K562 (cell line): ENCODE data around the gene HOTAIR. TPM values are rescaled to one million over a fixed set of nuclear protein-coding genes. Genes with fewer than 3 reads are reported as not detected.

Experiments
- ATAC-seq: fragments of 200-7000 bp; cut with Tn5 transposase; 3 replicates; pipeline ENCODE4 v1.9.1; 2020; ENCODE audit warnings: moderate library complexity
- BruUV-seq: library from RNA; stranded (reverse); fragments of 400-500 nt; replicated peaks from 2 replicates; lab custom pipeline; 2021; lab: Mats Ljungman, UMichigan
- CTCF ChIA-PET: fragments of 300-600 bp; formaldehyde crosslinking; extraction: SDS; loops from one replicate; lab custom pipeline; 2021; ENCODE audit warnings: low intra/inter-chr PET ratio; lab: Yijun Ruan, JAX
- POLR2A ChIA-PET: fragments of 300-600, 350-650 bp; sonication (Branson Sonifier 250); formaldehyde crosslinking; extraction: SDS; loops from one replicate; lab custom pipeline; 2021; ENCODE audit warnings: antibody characterized with exemption, inconsistent platforms; lab: Yijun Ruan, JAX
- DNase-seq, 4 experiments: peaks; one replicate each; pipeline versions ENCODE4 v3.0.0 to v3.0.0-alpha.2; 2011 to 2018; ENCODE audit warnings: low spot score in 3 of 4, mixed read lengths in 3 of 4; ENCODE audit errors: extremely low read depth in 1 of 4
- FAIRE-seq: peaks from 2 replicates; lab custom pipeline; 2011; peaks lifted over from hg19 to GRCh38; lab: Jason Lieb, UNC
- H2AFZ ChIP-seq: 2 replicates; pipeline ENCODE4 v1.6.0; 2011; ENCODE audit warnings: low read depth, low read length, control low read depth, inconsistent platforms
- H3K27ac ChIP-seq: fragments of 200-600 bp; 3 replicates; pipeline ENCODE4 v1.8.0; 2011; ENCODE audit warnings: low read depth, mild to moderate bottlenecking, control low read depth, inconsistent platforms, low read length, moderate library complexity, mixed read lengths; ENCODE audit errors: extremely low read depth
- H3K27me3 ChIP-seq, 2 experiments: fragments of 300-600 bp in 1 of 2; 2 replicates in 1 of 2; 3 replicates in 1 of 2; pipeline versions ENCODE4 v1.6.0 to v1.8.0; 2011; ENCODE audit warnings: inconsistent platforms in 2 of 2, low read length in 2 of 2, mild to moderate bottlenecking in 1 of 2, mixed read lengths in 1 of 2, moderate library complexity in 1 of 2; ENCODE audit not compliant: control insufficient read depth in 2 of 2, insufficient read depth in 2 of 2
- H3K36me3 ChIP-seq: fragments of 300-600 bp; 3 replicates; pipeline ENCODE4 v1.8.0; 2011; ENCODE audit warnings: mild to moderate bottlenecking, low read length, inconsistent platforms; ENCODE audit not compliant: control insufficient read depth, insufficient read depth
- H3K4me1 ChIP-seq, 2 experiments: fragments of 200-600 bp in 1 of 2; replicated peaks in 1 of 2; 2 replicates in 1 of 2; 3 replicates in 1 of 2; pipeline versions ENCODE4 v1.5.1 to v1.8.0; 2011; ENCODE audit warnings: inconsistent platforms in 2 of 2, low read length in 2 of 2, mild to moderate bottlenecking in 1 of 2, mixed read lengths in 1 of 2, moderate library complexity in 1 of 2; ENCODE audit not compliant: control insufficient read depth in 2 of 2, insufficient read depth in 2 of 2
- H3K4me2 ChIP-seq: 2 replicates; pipeline ENCODE4 v1.6.1; 2011; ENCODE audit warnings: low read length, control low read depth, inconsistent platforms, mixed read lengths; ENCODE audit not compliant: insufficient read depth
- H3K4me3 ChIP-seq: fragments of 200-600 bp; sonication (generic), shearing (Covaris generic); 2 replicates; pipeline ENCODE4 v1.5.1; 2016; ENCODE audit warnings: control low read depth, inconsistent platforms
- H3K79me2 ChIP-seq: fragments of 200-600 bp; 3 replicates; pipeline ENCODE4 v1.8.0; 2011; ENCODE audit warnings: low read length, inconsistent platforms; ENCODE audit not compliant: control insufficient read depth, insufficient read depth
- H3K9ac ChIP-seq, 2 experiments: 2 replicates each; pipeline versions ENCODE4 v1.6.0 to v1.6.1; 2011; ENCODE audit warnings: low read depth in 2 of 2, low read length in 2 of 2, control low read depth in 1 of 2, inconsistent platforms in 1 of 2, mild to moderate bottlenecking in 1 of 2, mixed read lengths in 1 of 2; ENCODE audit not compliant: insufficient read depth in 1 of 2
- H3K9me1 ChIP-seq: one replicate; pipeline ENCODE4 v1.6.0; 2011; ENCODE audit warnings: inconsistent platforms, mild to moderate bottlenecking, low read length, moderate library complexity; ENCODE audit not compliant: control insufficient read depth, insufficient read depth
- H3K9me3 ChIP-seq: replicated peaks from 2 replicates; pipeline ENCODE4 v1.5.1; 2011; ENCODE audit warnings: low read depth, low read length, inconsistent platforms; ENCODE audit not compliant: control insufficient read depth, insufficient read depth
- H4K20me1 ChIP-seq: replicated peaks from 2 replicates; pipeline ENCODE4 v1.6.1; 2011; ENCODE audit warnings: low read length, inconsistent platforms, mixed read lengths; ENCODE audit not compliant: control insufficient read depth, insufficient read depth
- BHLHE40 ChIP-seq: IDR thresholded peaks from 2 replicates; pipeline ENCODE4 v1.6.1; 2011; ENCODE audit warnings: low read length, improper control_type of control experiment
- DNMT1 ChIP-seq: fragments of 450-650 bp; IDR thresholded peaks from 2 replicates; pipeline ENCODE4 v1.6.1; 2016; ENCODE audit warnings: antibody characterized with exemption, mild to moderate bottlenecking
- E2F1 ChIP-seq: sonication (generic); formaldehyde crosslinking; IDR thresholded peaks from 2 replicates; pipeline ENCODE4 v1.8.1; 2023; ENCODE audit warnings: mild to moderate bottlenecking, missing genetic modification reagents, moderate library complexity
- ELF1 ChIP-seq: fragments of 200-800 bp; sonication (Bioruptor generic); IDR thresholded peaks from 2 replicates; pipeline ENCODE4 v1.6.1; 2016; ENCODE audit warnings: missing genetic modification characterization, missing compliant biosample characterization
- KAT8 ChIP-seq: fragments of 450-650 bp; IDR thresholded peaks from 2 replicates; pipeline ENCODE4 v1.6.1; 2016; ENCODE audit warnings: low read depth, mild to moderate bottlenecking
- SMARCA4 ChIP-seq: fragments of 450-650 bp; IDR thresholded peaks from 2 replicates; pipeline ENCODE4 v1.6.1; 2016
- SPI1 ChIP-seq: IDR thresholded peaks from 2 replicates; pipeline ENCODE4 v1.6.1; 2011; ENCODE audit warnings: low read depth, low read length, control low read depth, borderline replicate concordance
- STAT5B ChIP-seq: fragments of 250-450 bp; sonication (Bioruptor Pico); IDR thresholded peaks from 2 replicates; pipeline ENCODE4 v1.8.0; 2021; ENCODE audit warnings: mild to moderate bottlenecking, inconsistent platforms
- ZKSCAN3 ChIP-seq: fragments of 250-450 bp; sonication (Bioruptor Pico); IDR thresholded peaks from 2 replicates; pipeline ENCODE4 v1.4.0; 2020
- ZNF609 ChIP-seq: sonication (generic); formaldehyde crosslinking; IDR thresholded peaks from 2 replicates; pipeline ENCODE4 v1.8.1; 2023; ENCODE audit warnings: missing genetic modification reagents, mild to moderate bottlenecking, borderline replicate concordance
- ZNF740 ChIP-seq, 3 experiments: fragments of 200-800 bp in 1 of 3; sonication (Bioruptor generic) in 1 of 3; sonication (generic) in 1 of 3; formaldehyde crosslinking in 1 of 3; IDR thresholded peaks; 2 replicates each; pipeline versions ENCODE4 v1.6.1 to v1.8.0; 2016 to 2022; ENCODE audit warnings: mild to moderate bottlenecking in 2 of 3, missing compliant biosample characterization in 2 of 3, missing genetic modification characterization in 2 of 3, missing genetic modification reagents in 1 of 3
- WGBS: fragments of 100-300 bp; shearing (Covaris generic); methylation state at CpG from one replicate; pipeline ENCODE4 v1.1.6; 2016; ENCODE audit warnings: low coverage, mixed read lengths; ENCODE audit not compliant: insufficient coverage; ENCODE audit errors: missing lambda C conversion rate; 5-methylcytosine and 5-hydroxymethylcytosine counted together
- in situ Hi-C: fragments of 300-500 bp; cut with MboI; formaldehyde crosslinking; loops from 4 replicates; pipeline ENCODE4 v1.15.0; 2018; ENCODE audit warnings: inconsistent platforms, mixed read lengths
- intact Hi-C: fragments of 100-400 bp; cut with micrococcal nuclease; formaldehyde crosslinking; loops from 2 replicates; pipeline ENCODE4 v1.14.2; 2022
- polyA plus RNA-seq, 8 experiments: library from polyadenylated mRNA; depleted of rRNA in 4 of 8; stranded (reverse) in 5 of 8; unstranded in 3 of 8; fragments of >200 nt; fragmentation: Nextera tagmentation in 2 of 8; fragmentation: Illumina TruSeq in 1 of 8; extraction: Ambion mirVana in 2 of 8; extraction: Trizol in 1 of 8; gene quantifications; 2 replicates each; pipeline versions ENCODE4 v1.2.1 to v1.2.3, GENCODE V29; 2011 to 2014; ENCODE audit warnings: inconsistent platforms in 1 of 8, missing spikeins in 1 of 8
- total RNA-seq, 7 experiments: library from RNA; depleted of rRNA in 6 of 7; stranded (reverse); fragments of >200 nt in 6 of 7; fragmentation: Illumina TruSeq in 2 of 7; extraction: Trizol in 2 of 7; gene quantifications; 2 replicates each; pipeline versions ENCODE4 v1.2.1 to v1.2.3, GENCODE V29; 2011 to 2021; ENCODE audit warnings: low replicate concordance in 1 of 7

Gene HOTAIR
- total and polyA plus RNA-seq, 9 of the 15 experiments (the other 6 are each of a cell fraction or from before 2014, with no cell fraction given): 0.04 TPM; not detected in 8

- H3K79me2 ChIP-seq: no peaks in the 10 kb centered on the region
- 0 out of 3 replicates have a peak, but pooled peaks have one; percentile 21 for ATAC-seq
- WGBS: 9% methylated on average over 10 of the region's 11 CpGs
- POLR2A ChIA-PET: interaction anchor here (0.5 to 1.9 kb wide), 4 partner anchors 10 to 554 kb away, joined by 3 to 11 read pairs (median 4); partner anchors contain the start of gene HOXC9
- no peaks in the 10 kb centered on the region for H3K9me1 ChIP-seq
- peaks cover 5% of the 10 kb centered on the region; the same call in 1 of the 2 replicates for H4K20me1 ChIP-seq
- H2AFZ ChIP-seq: peak overlapping the region; percentile 76
- in situ Hi-C loops: no loop called here
- FAIRE-seq: no peak
- no peaks in the 10 kb centered on the region for H3K9me3 ChIP-seq
- DNase-seq: no peak
- H3K4me2 ChIP-seq: peak overlapping the region; percentile 44
- intact Hi-C loops: no loop called here
- peak overlapping the region in 1 of 2 experiments; percentile 67; a peak in 1 of 4 replicates for H3K9ac ChIP-seq
- no TSS peak for BruUV-seq
- H3K27me3 ChIP-seq: peaks cover 44 to 55% of the 10 kb centered on the region in 2 experiments
- CTCF ChIA-PET: no interaction called here
- no peak overlapping the region for H3K4me3 ChIP-seq
- peaks cover 2 to 29% of the 10 kb centered on the region in 2 experiments; a peak in 2 of 5 replicates for H3K4me1 ChIP-seq
- no peaks in the 10 kb centered on the region for H3K36me3 ChIP-seq
- no peak for TF ChIP-seq ZKSCAN3 (CRISPR knock-in tag)
- TF ChIP-seq ZNF740 (CRISPR knock-in tag; IDR thresholded peaks at IDR 0.05): no peak
- 0 out of 4 replicates have a peak, but pooled peaks of 1 of the 2 experiments have one; percentile 30 for TF ChIP-seq ZNF740 (tag; IDR thresholded peaks at IDR 0.05)
- no peak for TF ChIP-seq BHLHE40
- TF ChIP-seq DNMT1: no peak
- TF ChIP-seq SMARCA4: no peak
- TF ChIP-seq SPI1: peak; percentile 29; the same call in 1 of the 2 replicates
- no peak for TF ChIP-seq ZNF609 (CRISPR knock-in tag)
- TF ChIP-seq STAT5B (CRISPR knock-in tag): no peak
- TF ChIP-seq KAT8: no peak
- no peak for TF ChIP-seq E2F1 (CRISPR knock-in tag)
- 0 out of 2 replicates have a peak, but pooled peaks have one; percentile 23 for TF ChIP-seq ELF1 (tag)
- H3K27ac ChIP-seq: no peak overlapping the region
These were observed 3.1 kb upstream of the HOTAIR start for GRCh38 chr12:53977596-53978445.
